ENCODE data around the gene LPP.

- TF ChIP-seq CTCF (optimal IDR thresholded peaks at IDR 0.05 in 1 of 3, IDR thresholded peaks at IDR 0.05 in 1 of 3, conservative IDR thresholded peaks at IDR 0.05 in 1 of 3; ENCODE audit: extremely low read depth in 1 of 3, insufficient read depth in 2 of 3, low read length in 3 of 3) (no peak), EZH2 (IDR thresholded peaks at IDR 0.05; ENCODE audit: low read length) (no peak)
These were observed 547.0 kb downstream of the LPP start for GRCh38 chr3:188700918-188701317.

Data from keratinocyte (primary cell).